Hepatocyte (in vitro differentiated cells): ENCODE measurements around the gene GRIPAP1. TPM values are rescaled to one million over a fixed set of nuclear protein-coding genes. Genes with fewer than 3 reads are reported as not detected.
A peak's percentile ranks its signal among the peaks of the same experiment; 100 is the strongest.

Experiments used
- DNase-seq: peaks from one replicate; pipeline ENCODE4 v3.0.0-alpha.2; 2016; ENCODE audit warnings: low spot score
- H2AFZ ChIP-seq: fragments of 200-600 bp; sonication (generic); 2 replicates; pipeline ENCODE4 v1.6.0; 2016; ENCODE audit warnings: antibody characterized with exemption, mild to moderate bottlenecking
- H3K27ac ChIP-seq: fragments of 200-600 bp; sonication (generic); 2 replicates; pipeline ENCODE4 v1.5.1; 2016; ENCODE audit warnings: mild to moderate bottlenecking
- H3K27me3 ChIP-seq: fragments of 200-600 bp; sonication (generic); 2 replicates; pipeline ENCODE4 v1.6.1; 2016
- H3K36me3 ChIP-seq: fragments of 200-600 bp; sonication (generic); replicated peaks from 2 replicates; pipeline ENCODE4 v1.5.1; 2016; ENCODE audit warnings: low read depth; ENCODE audit not compliant: insufficient read depth
- H3K4me1 ChIP-seq: fragments of 200-600 bp; sonication (generic); 2 replicates; pipeline ENCODE4 v1.5.1; 2016; ENCODE audit warnings: mild to moderate bottlenecking, moderate library complexity; ENCODE audit not compliant: insufficient read depth
- H3K4me2 ChIP-seq: fragments of 200-600 bp; sonication (generic); 2 replicates; pipeline ENCODE4 v1.6.0; 2016
- H3K4me3 ChIP-seq: fragments of 200-600 bp; sonication (generic); 2 replicates; pipeline ENCODE4 v1.5.1; 2016; ENCODE audit warnings: mild to moderate bottlenecking
- H3K79me2 ChIP-seq: fragments of 200-600 bp; sonication (generic); 2 replicates; pipeline ENCODE4 v1.6.0; 2017; ENCODE audit warnings: mild to moderate bottlenecking
- H3K9me2 ChIP-seq: fragments of 200-600 bp; sonication (generic); replicated peaks from 2 replicates; pipeline ENCODE4 v1.6.0; 2017; ENCODE audit warnings: mild to moderate bottlenecking; ENCODE audit not compliant: insufficient read depth
- H3K9me3 ChIP-seq: fragments of 200-600 bp; sonication (generic); 2 replicates; pipeline ENCODE4 v1.5.1; 2016; ENCODE audit warnings: low read depth, mild to moderate bottlenecking
- H4K20me1 ChIP-seq: fragments of 200-600 bp; sonication (generic); 2 replicates; pipeline ENCODE4 v1.6.0; 2016; ENCODE audit warnings: mild to moderate bottlenecking; ENCODE audit not compliant: insufficient read depth, poor library complexity, severe bottlenecking
- EZH2 ChIP-seq: fragments of 200-600 bp; sonication (generic); IDR thresholded peaks from 2 replicates; pipeline ENCODE4 v1.6.1; 2016; ENCODE audit warnings: antibody characterized with exemption, mild to moderate bottlenecking, borderline replicate concordance
- EZH2phosphoT487 ChIP-seq: fragments of 200-600 bp; sonication (generic); IDR thresholded peaks from one replicate; pipeline ENCODE4 v1.6.1; 2018; ENCODE audit warnings: antibody characterized with exemption, mild to moderate bottlenecking, low read depth, moderate library complexity; ENCODE audit not compliant: unreplicated experiment, severe bottlenecking
- WGBS: methylation state at CpG from one replicate; pipeline ENCODE4 v1.1.6; 2016; ENCODE audit warnings: low lambda C conversion rate; ENCODE audit errors: missing lambda C conversion rate; 5-methylcytosine and 5-hydroxymethylcytosine counted together
- polyA plus RNA-seq: library from polyadenylated mRNA; unstranded; fragments of >200 nt; fragmentation: Nextera tagmentation; extraction: Ambion mirVana; gene quantifications from 2 replicates; pipeline ENCODE4 v1.2.1, GENCODE V29; 2016
- total RNA-seq: library from RNA; depleted of rRNA; stranded (reverse); fragments of >200 nt; gene quantifications from 2 replicates; pipeline ENCODE4 v1.2.3, GENCODE V29; 2014
- TF ChIP-seq, protein P1 (sequence below): fragments of 200-600 bp; sonication (generic); IDR thresholded peaks from 2 replicates; pipeline ENCODE4 v1.5.1; 2016; ENCODE audit warnings: antibody characterized with exemption, mild to moderate bottlenecking; ENCODE audit not compliant: poor library complexity

GRIPAP1 gene
- total and polyA plus RNA-seq, 2 experiments from 2014 or later = 20.2 to 31.4 TPM

DNA sequence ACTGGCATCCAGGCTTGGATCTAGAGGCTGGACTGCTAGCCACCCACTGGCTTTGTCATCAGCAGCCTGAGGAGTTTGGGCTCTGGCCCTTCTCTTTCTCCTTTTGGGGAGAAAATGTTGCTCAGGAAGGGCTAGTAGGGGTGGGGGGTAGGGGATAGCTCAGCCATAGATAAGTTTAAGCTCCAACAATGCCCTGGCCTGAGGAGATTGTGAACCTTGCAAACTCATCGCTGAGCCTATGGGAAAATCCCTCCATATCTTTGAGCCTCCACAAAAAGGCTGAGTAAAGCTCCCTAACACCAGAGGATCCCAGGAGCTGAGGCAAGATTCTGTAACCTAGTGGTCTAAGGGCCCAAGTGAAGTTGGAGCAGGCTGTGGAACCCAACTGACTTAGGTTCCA lies 53.5 kb downstream of the GRIPAP1 start:
- no peaks in the 10 kb centered on the region for H3K9me3 ChIP-seq
- no peaks in the 10 kb centered on the region for H3K4me1 ChIP-seq
- WGBS = 71% methylated on average over 1 of the region's 1 CpG
- H3K9me2 ChIP-seq = no peaks in the 10 kb centered on the region
- peaks cover 60% of the 10 kb centered on the region for H3K79me2 ChIP-seq
- H3K27me3 ChIP-seq = no peaks in the 10 kb centered on the region
- H3K27ac ChIP-seq = no peak overlapping the region
- H3K4me3 ChIP-seq = no peak overlapping the region
- peaks cover 22% of the 10 kb centered on the region for H4K20me1 ChIP-seq
- DNase-seq = no peak
- no peak overlapping the region for H2AFZ ChIP-seq
- no peak overlapping the region for H3K4me2 ChIP-seq
- H3K36me3 ChIP-seq = no peaks in the 10 kb centered on the region
- no peak for TF ChIP-seq EZH2phosphoT487
- no peak for TF ChIP-seq EZH2
- TF ChIP-seq, protein P1, sequence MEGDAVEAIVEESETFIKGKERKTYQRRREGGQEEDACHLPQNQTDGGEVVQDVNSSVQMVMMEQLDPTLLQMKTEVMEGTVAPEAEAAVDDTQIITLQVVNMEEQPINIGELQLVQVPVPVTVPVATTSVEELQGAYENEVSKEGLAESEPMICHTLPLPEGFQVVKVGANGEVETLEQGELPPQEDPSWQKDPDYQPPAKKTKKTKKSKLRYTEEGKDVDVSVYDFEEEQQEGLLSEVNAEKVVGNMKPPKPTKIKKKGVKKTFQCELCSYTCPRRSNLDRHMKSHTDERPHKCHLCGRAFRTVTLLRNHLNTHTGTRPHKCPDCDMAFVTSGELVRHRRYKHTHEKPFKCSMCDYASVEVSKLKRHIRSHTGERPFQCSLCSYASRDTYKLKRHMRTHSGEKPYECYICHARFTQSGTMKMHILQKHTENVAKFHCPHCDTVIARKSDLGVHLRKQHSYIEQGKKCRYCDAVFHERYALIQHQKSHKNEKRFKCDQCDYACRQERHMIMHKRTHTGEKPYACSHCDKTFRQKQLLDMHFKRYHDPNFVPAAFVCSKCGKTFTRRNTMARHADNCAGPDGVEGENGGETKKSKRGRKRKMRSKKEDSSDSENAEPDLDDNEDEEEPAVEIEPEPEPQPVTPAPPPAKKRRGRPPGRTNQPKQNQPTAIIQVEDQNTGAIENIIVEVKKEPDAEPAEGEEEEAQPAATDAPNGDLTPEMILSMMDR = no peak

DNA sequence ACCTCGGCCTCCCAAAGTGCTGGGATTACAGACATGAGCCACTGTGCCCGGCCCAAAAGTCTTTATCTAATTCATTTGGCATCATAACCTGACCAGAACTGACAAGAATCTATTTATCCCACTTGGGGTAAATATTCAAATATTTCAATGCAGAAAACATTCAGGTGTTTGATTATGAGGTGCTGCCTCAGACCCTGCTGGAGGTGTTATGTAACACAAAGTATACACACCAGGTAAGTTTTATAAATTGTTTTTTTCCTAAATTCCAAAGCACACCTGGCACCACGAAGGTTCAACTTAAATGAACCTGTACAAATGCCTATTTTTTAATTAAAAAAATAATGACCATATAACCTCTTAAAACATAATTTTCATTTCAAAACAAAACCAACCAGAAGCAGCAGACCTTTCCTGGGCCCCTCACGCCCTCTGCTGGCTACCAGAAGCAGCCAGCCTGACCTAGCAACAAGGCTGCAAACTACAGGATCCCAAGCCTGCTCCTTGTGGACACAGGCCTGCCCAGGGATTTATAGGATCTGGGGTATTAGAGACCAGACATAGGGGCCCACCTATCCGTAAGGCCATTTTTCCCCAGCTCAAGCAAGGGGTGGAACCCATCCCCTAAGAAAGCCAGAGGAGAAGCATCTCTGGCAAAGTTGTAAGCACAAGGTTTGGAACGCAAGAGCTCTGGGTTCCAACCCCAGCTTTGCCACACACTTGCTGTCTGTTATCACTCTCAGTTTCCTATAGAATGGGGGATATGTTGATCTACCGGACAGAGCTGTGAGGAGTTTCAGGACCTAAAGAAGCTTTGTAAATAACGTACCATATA lies 56.3 kb downstream of the GRIPAP1 start:
- DNase-seq = peak; percentile 76
- Histone ChIP-seq H2AFZ (no peak overlapping the region), H4K20me1 (peaks cover 16% of the 10 kb centered on the region), H3K9me2 (no peaks in the 10 kb centered on the region), H3K4me3 (no peak overlapping the region), H3K4me1 (no peaks in the 10 kb centered on the region), H3K27me3 (no peaks in the 10 kb centered on the region), H3K9me3 (no peaks in the 10 kb centered on the region), H3K27ac (no peak overlapping the region), H3K79me2 (peaks cover 47% of the 10 kb centered on the region), H3K36me3 (no peaks in the 10 kb centered on the region), H3K4me2 (no peak overlapping the region)
- TF ChIP-seq, protein P1 = peak; percentile 73
- TF ChIP-seq EZH2 = no peak
- 60% methylated on average over 7 of the region's 8 CpGs for WGBS

DNA sequence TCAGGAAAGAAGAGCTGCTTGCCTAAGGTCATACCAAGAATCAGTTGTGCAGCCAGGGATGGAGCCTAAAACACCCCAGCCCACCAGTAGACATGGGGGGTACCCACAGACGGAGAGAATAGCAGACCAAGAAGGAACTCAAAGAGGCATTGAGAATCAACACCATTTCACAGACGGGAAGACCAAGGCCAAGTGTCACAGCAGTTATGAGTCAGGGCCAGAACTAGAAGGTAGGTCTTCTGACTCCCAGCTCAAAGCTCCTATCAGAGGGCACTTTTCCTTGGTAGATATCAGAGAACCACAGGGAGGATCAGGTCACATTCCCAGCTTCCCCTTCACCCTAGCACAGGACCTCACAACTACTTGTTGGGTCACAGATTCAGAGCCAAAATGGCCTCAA lies 59.2 kb downstream of the GRIPAP1 start:
- no peaks in the 10 kb centered on the region for H3K4me1 ChIP-seq
- H3K27me3 ChIP-seq = no peaks in the 10 kb centered on the region
- no peaks in the 10 kb centered on the region for H3K36me3 ChIP-seq
- no peak overlapping the region for H2AFZ ChIP-seq
- H3K9me2 ChIP-seq = no peaks in the 10 kb centered on the region
- no peak for DNase-seq
- H4K20me1 ChIP-seq = peaks cover 15% of the 10 kb centered on the region
- H3K27ac ChIP-seq = no peak overlapping the region
- peaks cover 54% of the 10 kb centered on the region for H3K79me2 ChIP-seq
- WGBS = 74% methylated on average over 2 of the region's 2 CpGs
- H3K9me3 ChIP-seq = no peaks in the 10 kb centered on the region
- TF ChIP-seq, protein P1 = no peak
- no peak for TF ChIP-seq EZH2
- TF ChIP-seq EZH2phosphoT487 = no peak
- no peak overlapping the region for H3K4me2 ChIP-seq
- H3K4me3 ChIP-seq = no peak overlapping the region
